GM12878 (cell line): ENCODE measurements around the gene SIK2. TPM values are rescaled to one million over a fixed set of nuclear protein-coding genes. Genes with fewer than 3 reads are reported as not detected.

Experiments
- ATAC-seq: fragments of 200-7000 bp; cut with Tn5 transposase; 3 replicates; pipeline ENCODE4 v1.9.1; 2020; ENCODE audit warnings: mild to moderate bottlenecking, moderate library complexity
- BruUV-seq: library from RNA; stranded (reverse); fragments of 400-500 nt; replicated peaks from 2 replicates; lab custom pipeline; 2021; lab: Mats Ljungman, UMichigan
- CTCF ChIA-PET: fragments of 300-600 bp; sonication (Branson Sonifier 250); formaldehyde crosslinking; extraction: SDS; loops from one replicate; lab custom pipeline; 2021; ENCODE audit warnings: inconsistent platforms; lab: Yijun Ruan, JAX
- POLR2A ChIA-PET: fragments of 350-600 bp; formaldehyde crosslinking; extraction: SDS; loops from one replicate; lab custom pipeline; 2021; ENCODE audit warnings: inconsistent platforms; lab: Charles Lee
- RAD21 ChIA-PET: fragments of 300-600 bp; sonication (Branson Sonifier 250); formaldehyde crosslinking; loops from one replicate; lab custom pipeline; 2023; ENCODE audit warnings: antibody characterized with exemption; ENCODE audit not compliant: unreplicated experiment; lab: Charles Lee
- SMC1A ChIA-PET: fragments of 300-600 bp; sonication (Branson Sonifier 250); formaldehyde crosslinking; loops from one replicate; lab custom pipeline; 2023; ENCODE audit not compliant: unreplicated experiment, uncharacterized antibody; lab: Charles Lee
- DNase-seq: peaks from one replicate; pipeline ENCODE4 v3.0.0-alpha.2; 2011; ENCODE audit warnings: low read depth, low spot score
- FAIRE-seq: peaks from 3 replicates; lab custom pipeline; 2011; peaks lifted over from hg19 to GRCh38; lab: Jason Lieb, UNC
- H2AFZ ChIP-seq: 2 replicates; pipeline ENCODE4 v1.6.0; 2011; ENCODE audit warnings: low read depth, low read length, control low read depth; ENCODE audit not compliant: control insufficient read depth
- H3K27ac ChIP-seq: 2 replicates; pipeline ENCODE4 v1.5.1; 2011; ENCODE audit warnings: control low read depth; ENCODE audit not compliant: control insufficient read depth, insufficient read depth
- H3K27me3 ChIP-seq, 2 experiments: replicated peaks in 1 of 2; 2 replicates each; pipeline versions ENCODE4 v1.6.0 to v1.6.1; 2011; ENCODE audit warnings: low read length in 1 of 2; ENCODE audit not compliant: control insufficient read depth in 2 of 2, insufficient read depth in 2 of 2
- H3K36me3 ChIP-seq, 2 experiments: 2 replicates each; pipeline ENCODE4 v1.5.1; 2011; ENCODE audit warnings: low read length in 1 of 2; ENCODE audit not compliant: control insufficient read depth in 2 of 2, insufficient read depth in 2 of 2
- H3K4me1 ChIP-seq: 2 replicates; pipeline ENCODE4 v1.6.1; 2011; ENCODE audit warnings: mild to moderate bottlenecking, low read length, moderate library complexity, mixed read lengths; ENCODE audit not compliant: control insufficient read depth, insufficient read depth
- H3K4me2 ChIP-seq: 2 replicates; pipeline ENCODE4 v1.6.0; 2011; ENCODE audit warnings: control low read depth; ENCODE audit not compliant: control insufficient read depth, insufficient read depth
- H3K4me3 ChIP-seq: fragments of 200-600 bp; sonication (generic); 2 replicates; pipeline ENCODE4 v1.5.1; 2016
- H3K79me2 ChIP-seq: 2 replicates; pipeline ENCODE4 v1.6.0; 2011; ENCODE audit warnings: low read length; ENCODE audit not compliant: control insufficient read depth, insufficient read depth
- H3K9ac ChIP-seq: 2 replicates; pipeline ENCODE4 v1.8.0; 2011; ENCODE audit warnings: low read length, control low read depth, mixed read lengths; ENCODE audit not compliant: control insufficient read depth, insufficient read depth
- H3K9me3 ChIP-seq: replicated peaks from 3 replicates; pipeline ENCODE4 v1.5.1; 2011; ENCODE audit warnings: mild to moderate bottlenecking, low read length; ENCODE audit not compliant: control insufficient read depth, insufficient read depth
- H4K20me1 ChIP-seq: 2 replicates; pipeline ENCODE4 v1.6.0; 2011; ENCODE audit not compliant: control insufficient read depth, insufficient read depth
- ATF7 ChIP-seq: fragments of 450-650 bp; IDR thresholded peaks from 2 replicates; pipeline ENCODE4 v1.6.1; 2016; ENCODE audit warnings: low read depth, mild to moderate bottlenecking
- BHLHE40 ChIP-seq, 2 experiments: fragments of 450-650 bp in 1 of 2; IDR thresholded peaks; 2 replicates each; pipeline ENCODE4 v1.6.1; 2011 to 2017; ENCODE audit warnings: low read depth in 2 of 2, borderline replicate concordance in 1 of 2, improper control_type of control experiment in 1 of 2, low read length in 1 of 2, mild to moderate bottlenecking in 1 of 2
- CREB1 ChIP-seq: IDR thresholded peaks from 2 replicates; pipeline ENCODE4 v1.6.1; 2012; ENCODE audit warnings: low read depth, mild to moderate bottlenecking, inconsistent platforms
- E2F4 ChIP-seq: IDR thresholded peaks from 2 replicates; pipeline ENCODE4 v1.6.1; 2012; ENCODE audit warnings: low read depth, low read length, improper control_type of control experiment
- FOS ChIP-seq: IDR thresholded peaks from 3 replicates; pipeline ENCODE4 v1.6.1; 2011; ENCODE audit warnings: borderline replicate concordance; ENCODE audit not compliant: insufficient read length; ENCODE audit errors: extremely low read depth
- STAT1 ChIP-seq: fragments of 450-650 bp; conservative IDR thresholded peaks from 2 replicates; pipeline ENCODE4 v1.6.1; 2014; ENCODE audit warnings: antibody characterized with exemption, mild to moderate bottlenecking
- STAT3 ChIP-seq: IDR thresholded peaks from 2 replicates; pipeline ENCODE4 v1.6.1; 2011; ENCODE audit warnings: low read depth, low read length, improper control_type of control experiment
- TARDBP ChIP-seq: IDR thresholded peaks from 2 replicates; pipeline ENCODE4 v1.6.1; 2016; ENCODE audit warnings: borderline replicate concordance
- ZBED1 ChIP-seq: IDR thresholded peaks from 2 replicates; pipeline ENCODE4 v1.6.1; 2016; ENCODE audit warnings: borderline replicate concordance
- WGBS: methylation state at CpG from one replicate; pipeline ENCODE4 v1.1.6; 2016; ENCODE audit warnings: low lambda C conversion rate; ENCODE audit not compliant: insufficient replicate concordance, insufficient coverage; ENCODE audit errors: missing lambda C conversion rate; 5-methylcytosine and 5-hydroxymethylcytosine counted together
- in situ Hi-C: fragments of 300-500 bp; cut with MboI; formaldehyde crosslinking; loops from 9 replicates; pipeline ENCODE4 v1.14.3; 2018; ENCODE audit warnings: mixed read lengths
- intact Hi-C: fragments of 100-400 bp; cut with micrococcal nuclease; formaldehyde crosslinking; loops from one replicate; pipeline ENCODE4 v1.14.2; 2022; ENCODE audit not compliant: unreplicated experiment
- polyA plus RNA-seq, 11 experiments: library from polyadenylated mRNA; depleted of rRNA in 4 of 11; unstranded in 6 of 11; stranded (reverse) in 5 of 11; fragments of >200 nt; fragmentation: Nextera tagmentation in 4 of 11; fragmentation: Illumina TruSeq in 1 of 11; extraction: Ambion mirVana in 4 of 11; extraction: Trizol in 1 of 11; gene quantifications; 1 replicate in 1 of 11; 2 replicates in 10 of 11; pipeline versions ENCODE4 v1.2.1 to v1.2.3, GENCODE V29; 2011 to 2016; ENCODE audit warnings: inconsistent platforms in 2 of 11, missing spikeins in 2 of 11, low read depth in 1 of 11
- total RNA-seq, 4 experiments: library from RNA; depleted of rRNA in 3 of 4; stranded (reverse); fragments of >200 nt in 3 of 4; fragmentation: Illumina TruSeq in 1 of 4; extraction: Trizol in 1 of 4; gene quantifications; 2 replicates each; pipeline versions ENCODE4 v1.2.1 to v1.2.3, GENCODE V29; 2013 to 2021

Gene SIK2
- total and polyA plus RNA-seq, 10 of the 15 experiments (the other 5 are each of a cell fraction or from before 2014, with no cell fraction given): 0.97 to 14.2 (median 4.5) TPM

- POLR2A ChIA-PET: no interaction called here
- no peak overlapping the region for H3K4me2 ChIP-seq
- FAIRE-seq: no peak
Observed at GRCh38 chr11:111676878-111677585, 74.8 kb downstream of the SIK2 start.

GRCh38 chr11:111680486-111681175 lies 78.4 kb downstream of the SIK2 start:
- H3K79me2 ChIP-seq: no peaks in the 10 kb centered on the region
- H4K20me1 ChIP-seq: no peaks in the 10 kb centered on the region
- BruUV-seq: no TSS peak
- H3K9ac ChIP-seq: no peak overlapping the region
- no peak overlapping the region for H2AFZ ChIP-seq
- FAIRE-seq (no peak), DNase-seq (no peak)
- POLR2A ChIA-PET: interaction anchor here (1.2 kb wide), 1 partner anchor 10 kb away, joined by 5 read pairs; no protein-coding TSS in a partner anchor
- in situ Hi-C loops: no loop called here
- SMC1A ChIA-PET: interaction anchor here (0.8 to 1.5 kb wide), 8 partner anchors 9 to 85 kb away, joined by 3 to 6 read pairs (median 3); no protein-coding TSS in a partner anchor
- H3K4me1 ChIP-seq: no peaks in the 10 kb centered on the region
- H3K4me2 ChIP-seq: no peak overlapping the region
- RAD21 ChIA-PET: interaction anchor here (1.0 kb wide), 1 partner anchor 14 kb away, joined by 4 read pairs; no protein-coding TSS in a partner anchor
- no peaks in the 10 kb centered on the region for H3K9me3 ChIP-seq
- no peaks in the 10 kb centered on the region for H3K27me3 ChIP-seq
- H3K36me3 ChIP-seq: no peaks in the 10 kb centered on the region
- TF ChIP-seq E2F4: no peak
- TF ChIP-seq ZBED1: no peak
- TF ChIP-seq STAT3: no peak
- TF ChIP-seq, all 136 proteins: peak for 0
- 96% methylated on average over 3 of the region's 3 CpGs for WGBS
- no peak overlapping the region for H3K27ac ChIP-seq
- CTCF ChIA-PET: interaction anchor here (0.8 to 1.3 kb wide), 4 partner anchors 10 to 76 kb away, joined by 3 to 5 read pairs (median 4); no protein-coding TSS in a partner anchor
- ATAC-seq: no peak
- H3K4me3 ChIP-seq: no peak overlapping the region
- intact Hi-C loops: no loop called here

More at GRCh38 chr11:111676878-111677585, 74.8 kb downstream of the SIK2 start:
- in situ Hi-C loops: no loop called here
- 100% methylated on average over 4 of the region's 4 CpGs for WGBS
- H2AFZ ChIP-seq: no peak overlapping the region
- intact Hi-C loops: no loop called here
- H3K79me2 ChIP-seq: no peaks in the 10 kb centered on the region
- RAD21 ChIA-PET: interaction anchor here (1.0 to 2.0 kb wide), 2 partner anchors 67 to 73 kb away, joined by 3 to 6 read pairs; no protein-coding TSS in a partner anchor
- TF ChIP-seq CREB1 (no peak), FOS (no peak), ATF7 (peak; percentile 22; the same call in 1 of the 2 replicates), BHLHE40 (IDR thresholded peaks at IDR 0.05; ENCODE audit: borderline replicate concordance in 1 of 2, low read depth in 2 of 2, low read length in 1 of 2) (no peak), TARDBP (no peak), STAT1 (no peak)
- no peak overlapping the region for H3K9ac ChIP-seq
- ATAC-seq: no peak
- no peaks in the 10 kb centered on the region for H3K9me3 ChIP-seq
- H4K20me1 ChIP-seq: no peaks in the 10 kb centered on the region
- no peaks in the 10 kb centered on the region; a peak in 1 of 4 replicates for H3K36me3 ChIP-seq
- no peaks in the 10 kb centered on the region for H3K27me3 ChIP-seq
- CTCF ChIA-PET: interaction anchor here (0.7 to 0.9 kb wide), 3 partner anchors 20 to 92 kb away, joined by 3 read pairs; no protein-coding TSS in a partner anchor
- H3K27ac ChIP-seq: no peak overlapping the region
- no peak for DNase-seq
- BruUV-seq: no TSS peak
- no peak overlapping the region for H3K4me3 ChIP-seq
- H3K4me1 ChIP-seq: no peaks in the 10 kb centered on the region
- SMC1A ChIA-PET: interaction anchor here (1.0 to 4.4 kb wide), 3 partner anchors 10 to 85 kb away, joined by 4 to 25 read pairs (median 4); no protein-coding TSS in a partner anchor
